ENCODE data around the gene TTLL10.
"Not testable (repeated sequence)": the region's sequence is repeated elsewhere in the genome, so short reads cannot be mapped to it uniquely, and the experiment has no call there.

GRCh38 chr1:1152431-1152830 lies 21.2 kb upstream of the TTLL10 start:
- not testable (repeated sequence) for TF ChIP-seq TEAD4 (IDR thresholded peaks at IDR 0.05; ENCODE audit: borderline replicate concordance, insufficient read depth); REST (IDR thresholded peaks at IDR 0.05; ENCODE audit: low read depth, low read length); RCOR1 (IDR thresholded peaks at IDR 0.05; ENCODE audit: low read length); POLR2AphosphoS5 (IDR thresholded peaks at IDR 0.05; ENCODE audit: low read depth, low read length); FOXJ3 (CRISPR knock-in tag; IDR thresholded peaks at IDR 0.05); RAD21 (IDR thresholded peaks at IDR 0.05; ENCODE audit: low read length); CTCF (IDR thresholded peaks at IDR 0.05); SMC3 (IDR thresholded peaks at IDR 0.05; ENCODE audit: low read depth, low read length); JUND (IDR thresholded peaks at IDR 0.05); EP300 (IDR thresholded peaks at IDR 0.05; ENCODE audit: borderline replicate concordance in 1 of 2, low read depth in 1 of 2, low read length in 1 of 2); EZH2phosphoT487 (IDR thresholded peaks at IDR 0.05; ENCODE audit: borderline replicate concordance, low read depth); NRF1 (IDR thresholded peaks at IDR 0.05; ENCODE audit: low read depth, low read length); NFIC (IDR thresholded peaks at IDR 0.05; ENCODE audit: borderline replicate concordance)

Measured in SK-N-SH (cell line).